ENCODE results near the gene PLAGL1. TPM values are rescaled to one million over a fixed set of nuclear protein-coding genes. Genes with fewer than 3 reads are reported as not detected.

The PLAGL1 gene
- total RNA-seq, 1 experiment from 2014 or later = 0.77 TPM

- no peaks in the 10 kb centered on the region for H3K4me1 ChIP-seq (ENCODE audit: insufficient read depth, low read length, poor library complexity, severe bottlenecking)
- DNase-seq (ENCODE audit: low spot score) = no peak
- no peaks in the 10 kb centered on the region for H3K36me3 ChIP-seq (ENCODE audit: insufficient read depth, low read length, poor library complexity, severe bottlenecking)
- no TSS peak for BruUV-seq (replicated peaks)
- ChIA-PET CTCF (interaction anchor here (1.0 kb wide), 1 partner anchor 458 kb away, joined by 3 read pairs; no protein-coding TSS in a partner anchor), POLR2A (ENCODE audit: low non-redundant PET) (no interaction called here)
- H3K9me3 ChIP-seq (ENCODE audit: low read depth, low read length, poor library complexity, severe bottlenecking) = no peaks in the 10 kb centered on the region
- no peak overlapping the region for H3K27ac ChIP-seq (ENCODE audit: low read depth, low read length, poor library complexity, severe bottlenecking)
- H3K27me3 ChIP-seq (replicated peaks; ENCODE audit: insufficient read depth, low read depth, low read length, poor library complexity) = no peaks in the 10 kb centered on the region
- intact Hi-C loops (cut with micrococcal nuclease; ENCODE audit: unreplicated experiment) = no loop called here
- TF ChIP-seq EZH2 (IDR thresholded peaks at IDR 0.05; ENCODE audit: borderline replicate concordance, low read depth, low read length, poor library complexity, severe bottlenecking) (no peak), CTCF (conservative IDR thresholded peaks at IDR 0.05; ENCODE audit: low read depth, low read length) (no peak)
- H3K4me3 ChIP-seq (ENCODE audit: low read depth, low read length, poor library complexity, severe bottlenecking) = no peak overlapping the region
Observed at GRCh38 chr6:144033816-144034735, 26.0 kb upstream of the PLAGL1 start.

GRCh38 chr6:144029452-144029851, 21.4 kb upstream of the PLAGL1 start:
- Histone ChIP-seq H3K36me3 (ENCODE audit: insufficient read depth, low read length, poor library complexity, severe bottlenecking) (no peaks in the 10 kb centered on the region), H3K27me3 (replicated peaks; ENCODE audit: insufficient read depth, low read depth, low read length, poor library complexity) (peaks cover 24% of the 10 kb centered on the region), H3K9me3 (ENCODE audit: low read depth, low read length, poor library complexity, severe bottlenecking) (no peaks in the 10 kb centered on the region), H3K4me3 (ENCODE audit: low read depth, low read length, poor library complexity, severe bottlenecking) (no peak overlapping the region), H3K4me1 (ENCODE audit: insufficient read depth, low read length, poor library complexity, severe bottlenecking) (no peaks in the 10 kb centered on the region), H3K27ac (ENCODE audit: low read depth, low read length, poor library complexity, severe bottlenecking) (no peak overlapping the region)
- intact Hi-C loops (cut with micrococcal nuclease; ENCODE audit: unreplicated experiment) = no loop called here
- no TSS peak for BruUV-seq (replicated peaks)
- ChIA-PET POLR2A (ENCODE audit: low non-redundant PET) (no interaction called here), CTCF (interaction anchor here (0.5 kb wide), 1 partner anchor 16 kb away, joined by 3 read pairs; no protein-coding TSS in a partner anchor)
- peak; percentile 26 for DNase-seq (ENCODE audit: low spot score)
- TF ChIP-seq EZH2 (IDR thresholded peaks at IDR 0.05; ENCODE audit: borderline replicate concordance, low read depth, low read length, poor library complexity, severe bottlenecking) (no peak), CTCF (conservative IDR thresholded peaks at IDR 0.05; ENCODE audit: low read depth, low read length) (no peak)

- TF ChIP-seq EZH2 (IDR thresholded peaks at IDR 0.05; ENCODE audit: borderline replicate concordance, low read depth, low read length, poor library complexity, severe bottlenecking) (no peak), CTCF (conservative IDR thresholded peaks at IDR 0.05; ENCODE audit: low read depth, low read length) (no peak)
- H3K27ac ChIP-seq (ENCODE audit: low read depth, low read length, poor library complexity, severe bottlenecking) = no peak overlapping the region
- H3K4me3 ChIP-seq (ENCODE audit: low read depth, low read length, poor library complexity, severe bottlenecking) = no peak overlapping the region
- H3K4me1 ChIP-seq (ENCODE audit: insufficient read depth, low read length, poor library complexity, severe bottlenecking) = no peaks in the 10 kb centered on the region
- no peaks in the 10 kb centered on the region for H3K9me3 ChIP-seq (ENCODE audit: low read depth, low read length, poor library complexity, severe bottlenecking)
- intact Hi-C loops (cut with micrococcal nuclease; ENCODE audit: unreplicated experiment) = no loop called here
- ChIA-PET CTCF (no interaction called here), POLR2A (ENCODE audit: low non-redundant PET) (no interaction called here)
- BruUV-seq (replicated peaks) = no TSS peak
- peaks cover 24% of the 10 kb centered on the region for H3K27me3 ChIP-seq (replicated peaks; ENCODE audit: insufficient read depth, low read depth, low read length, poor library complexity)
- H3K36me3 ChIP-seq (ENCODE audit: insufficient read depth, low read length, poor library complexity, severe bottlenecking) = no peaks in the 10 kb centered on the region
- no peak for DNase-seq (ENCODE audit: low spot score)
Observed at GRCh38 chr6:144027932-144028587, 20.0 kb upstream of the PLAGL1 start.

Measured in A673 (cell line).